HepG2 (cell line): ENCODE data around the gene ACTG2. TPM values are rescaled to one million over a fixed set of nuclear protein-coding genes. Genes with fewer than 3 reads are reported as not detected.

Source experiments
- ATF1 ChIP-seq: IDR thresholded peaks from 2 replicates; pipeline ENCODE4 v1.6.1; 2016; ENCODE audit warnings: mild to moderate bottlenecking, control low read depth
- CREM ChIP-seq, 2 experiments: sonication (generic) in 1 of 2; formaldehyde crosslinking in 1 of 2; IDR thresholded peaks; 2 replicates each; pipeline versions ENCODE4 v1.4.0 to v1.6.1; 2016 to 2020; ENCODE audit warnings: antibody characterized with exemption in 1 of 2, mild to moderate bottlenecking in 1 of 2, missing genetic modification reagents in 1 of 2
- FOXJ3 ChIP-seq: sonication (generic); formaldehyde crosslinking; IDR thresholded peaks from 2 replicates; pipeline ENCODE4 v1.4.0; 2020; ENCODE audit warnings: missing genetic modification reagents, mild to moderate bottlenecking, borderline replicate concordance
- PATZ1 ChIP-seq: sonication (generic); formaldehyde crosslinking; IDR thresholded peaks from 2 replicates; pipeline ENCODE4 v1.4.0; 2020; ENCODE audit warnings: missing genetic modification reagents
- PRMT3 ChIP-seq: sonication (generic); formaldehyde crosslinking; IDR thresholded peaks from 2 replicates; pipeline ENCODE4 v1.8.1; 2022; ENCODE audit warnings: low read depth, mild to moderate bottlenecking, moderate library complexity, missing genetic modification reagents, borderline replicate concordance
- SP1 ChIP-seq, 2 experiments: fragments of 450-650 bp in 1 of 2; sonication (generic) in 1 of 2; formaldehyde crosslinking in 1 of 2; IDR thresholded peaks; 2 replicates each; pipeline versions ENCODE4 v1.4.0 to v1.6.1; 2016 to 2020; ENCODE audit warnings: missing genetic modification reagents in 1 of 2
- ZBTB20 ChIP-seq: sonication (generic); formaldehyde crosslinking; IDR thresholded peaks from 2 replicates; pipeline ENCODE4 v1.8.1; 2023; ENCODE audit warnings: missing genetic modification reagents, low read depth, mild to moderate bottlenecking, borderline replicate concordance
- ZBTB40 ChIP-seq, 2 experiments: fragments of 450-650 bp in 1 of 2; sonication (generic) in 1 of 2; formaldehyde crosslinking in 1 of 2; IDR thresholded peaks; 2 replicates each; pipeline versions ENCODE4 v1.6.1 to v1.8.0; 2016 to 2022; ENCODE audit warnings: antibody characterized with exemption in 1 of 2, mild to moderate bottlenecking in 1 of 2, missing genetic modification reagents in 1 of 2
- ZFP36 ChIP-seq: fragments of 150-350 bp; IDR thresholded peaks from 2 replicates; pipeline ENCODE4 v1.6.1; 2018; ENCODE audit warnings: borderline replicate concordance, low read length, low read depth; ENCODE audit not compliant: partially characterized antibody
- ZNF567 ChIP-seq: sonication (generic); formaldehyde crosslinking; IDR thresholded peaks from 2 replicates; pipeline ENCODE4 v1.8.1; 2023; ENCODE audit warnings: mild to moderate bottlenecking, missing genetic modification reagents, borderline replicate concordance
- ZNF598 ChIP-seq: sonication (generic); formaldehyde crosslinking; IDR thresholded peaks from 2 replicates; pipeline ENCODE4 v1.5.1; 2020; ENCODE audit warnings: mild to moderate bottlenecking, missing genetic modification reagents, borderline replicate concordance
- ZNF615 ChIP-seq: sonication (generic); formaldehyde crosslinking; IDR thresholded peaks from 2 replicates; pipeline ENCODE4 v1.5.0; 2020; ENCODE audit warnings: mild to moderate bottlenecking, missing genetic modification reagents, borderline replicate concordance
- ZNF788 ChIP-seq: sonication (generic); formaldehyde crosslinking; IDR thresholded peaks from 2 replicates; pipeline ENCODE4 v1.5.0; 2020; ENCODE audit warnings: mild to moderate bottlenecking, missing genetic modification reagents, borderline replicate concordance
- ZNF816 ChIP-seq: sonication (generic); formaldehyde crosslinking; IDR thresholded peaks from 2 replicates; pipeline ENCODE4 v1.8.0; 2022; ENCODE audit warnings: missing genetic modification reagents, mild to moderate bottlenecking, borderline replicate concordance
- polyA plus RNA-seq, 8 experiments: library from polyadenylated mRNA; depleted of rRNA in 3 of 8; stranded (reverse) in 7 of 8; unstranded in 1 of 8; fragments of >200 nt; fragmentation: Illumina TruSeq in 4 of 8; extraction: Trizol in 4 of 8; gene quantifications; 2 replicates each; pipeline versions ENCODE4 v1.2.1 to v1.2.3, GENCODE V29; 2011 to 2016; ENCODE audit warnings: low read depth in 4 of 8, missing spikeins in 1 of 8, mixed read lengths in 1 of 8; ENCODE audit not compliant: insufficient read depth in 1 of 8
- total RNA-seq, 5 experiments: library from RNA; depleted of rRNA; stranded (reverse); fragments of >200 nt; fragmentation: Illumina TruSeq; extraction: Trizol; gene quantifications; 2 replicates each; pipeline ENCODE4 v1.2.3, GENCODE V29; 2016; ENCODE audit warnings: low read depth in 1 of 5
- TF ChIP-seq, protein P1 (sequence below): sonication (generic); formaldehyde crosslinking; IDR thresholded peaks from 2 replicates; pipeline ENCODE4 v1.4.0; 2020; ENCODE audit warnings: mild to moderate bottlenecking, missing genetic modification reagents

Gene ACTG2
- total and polyA plus RNA-seq, 2 of the 13 experiments (the other 11 are each of a cell fraction or from before 2014, with no cell fraction given): 0.13 TPM; not detected in 1

- TF ChIP-seq ZBTB40 (IDR thresholded peaks at IDR 0.05) (peak; percentile 70), ZBTB40 (CRISPR knock-in tag; IDR thresholded peaks at IDR 0.05) (peak; percentile 93), ZNF567 (CRISPR knock-in tag) (0 out of 2 replicates have a peak, but pooled peaks have one; percentile 40), PATZ1 (CRISPR knock-in tag) (peak; percentile 71), ZNF788 (CRISPR knock-in tag) (peak; percentile 98), ATF1 (CRISPR knock-in tag) (peak; percentile 97), SP1 (IDR thresholded peaks at IDR 0.05) (peak; percentile 56; the same call in 1 of the 2 replicates), SP1 (CRISPR knock-in tag; IDR thresholded peaks at IDR 0.05) (peak; percentile 95), CREM (IDR thresholded peaks at IDR 0.05) (peak; percentile 97), CREM (CRISPR knock-in tag; IDR thresholded peaks at IDR 0.05) (peak; percentile 37; the same call in 1 of the 2 replicates), ZNF615 (CRISPR knock-in tag) (peak; percentile 96; the same call in 1 of the 2 replicates), ZNF598 (CRISPR knock-in tag) (peak; percentile 97; the same call in 1 of the 2 replicates), ZBTB20 (peak; percentile 85; the same call in 1 of the 2 replicates), ZNF816 (CRISPR knock-in tag) (no peak; the same call in 1 of the 2 replicates), PRMT3 (CRISPR knock-in tag) (no peak), ZFP36 (no peak), FOXJ3 (CRISPR knock-in tag) (peak; percentile 69; the same call in 1 of the 2 replicates)
- TF ChIP-seq, protein P1, sequence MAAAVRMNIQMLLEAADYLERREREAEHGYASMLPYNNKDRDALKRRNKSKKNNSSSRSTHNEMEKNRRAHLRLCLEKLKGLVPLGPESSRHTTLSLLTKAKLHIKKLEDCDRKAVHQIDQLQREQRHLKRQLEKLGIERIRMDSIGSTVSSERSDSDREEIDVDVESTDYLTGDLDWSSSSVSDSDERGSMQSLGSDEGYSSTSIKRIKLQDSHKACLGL (CRISPR knock-in tag): peak; percentile 85; the same call in 1 of the 2 replicates
Observed at GRCh38 chr2:73926493-73927327, 33.9 kb downstream of the ACTG2 start, which contains the start of gene DGUOK (continued).
